ENCODE results near the gene GH2.
"Not testable (repeated sequence)": the region's sequence is repeated elsewhere in the genome, so short reads cannot be mapped to it uniquely, and the experiment has no call there.

The GH2 gene

GRCh38 chr17:63917646-63918045, 35.9 kb upstream of the GH2 start:
- Mint-ChIP-seq H3K4me1 (ENCODE audit: low read depth) (peaks cover 5% of the 10 kb centered on the region), H3K27me3 (peaks cover 2% of the 10 kb centered on the region), H3K27ac (no peak overlapping the region), H3K4me3 (no peak overlapping the region), H3K9me3 (ENCODE audit: low read depth) (no peaks in the 10 kb centered on the region), H3K36me3 (no peaks in the 10 kb centered on the region)

GRCh38 chr17:63917206-63917605, 35.5 kb upstream of the GH2 start:
- H3K4me1 Mint-ChIP-seq (ENCODE audit: low read depth); H3K27me3 Mint-ChIP-seq; H3K27ac Mint-ChIP-seq; H3K36me3 Mint-ChIP-seq; H3K4me3 Mint-ChIP-seq; H3K9me3 Mint-ChIP-seq (ENCODE audit: low read depth): not testable (repeated sequence)

DNA sequence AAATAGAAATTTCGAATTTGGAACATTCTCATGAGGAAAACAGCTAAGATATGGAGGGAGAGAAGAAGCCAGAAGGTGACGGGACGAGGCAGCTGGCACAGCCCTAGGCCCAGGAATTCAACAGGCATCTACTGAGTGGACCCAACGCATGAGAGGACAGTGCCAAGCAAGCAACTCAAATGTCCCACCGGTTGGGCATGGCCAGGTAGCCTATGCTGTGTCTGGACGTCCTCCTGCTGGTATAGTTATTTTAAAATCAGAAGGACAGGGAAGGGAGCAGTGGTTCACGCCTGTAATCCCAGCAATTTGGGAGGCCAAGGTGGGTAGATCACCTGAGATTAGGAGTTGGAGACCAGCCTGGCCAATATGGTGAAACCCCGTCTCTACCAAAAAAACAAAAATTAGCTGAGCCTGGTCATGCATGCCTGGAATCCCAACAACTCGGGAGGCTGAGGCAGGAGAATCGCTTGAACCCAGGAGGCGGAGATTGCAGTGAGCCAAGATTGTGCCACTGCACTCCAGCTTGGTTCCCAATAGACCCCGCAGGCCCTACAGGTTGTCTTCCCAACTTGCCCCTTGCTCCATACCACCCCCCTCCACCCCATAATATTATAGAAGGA, 34.9 kb upstream of the GH2 start:
- no peaks in the 10 kb centered on the region for H3K9me3 Mint-ChIP-seq (ENCODE audit: low read depth)
- H3K4me3 Mint-ChIP-seq = no peak overlapping the region
- H3K27ac Mint-ChIP-seq = peak overlapping the region; percentile 1
- peaks cover 5% of the 10 kb centered on the region for H3K4me1 Mint-ChIP-seq (ENCODE audit: low read depth)
- H3K27me3 Mint-ChIP-seq = peaks cover 2% of the 10 kb centered on the region
- no peaks in the 10 kb centered on the region for H3K36me3 Mint-ChIP-seq

- H3K36me3 Mint-ChIP-seq; H3K4me3 Mint-ChIP-seq; H3K27ac Mint-ChIP-seq; H3K4me1 Mint-ChIP-seq (ENCODE audit: low read depth); H3K27me3 Mint-ChIP-seq; H3K9me3 Mint-ChIP-seq (ENCODE audit: low read depth): not testable (repeated sequence)
Measured at GRCh38 chr17:63915753-63916152, 34.0 kb upstream of the GH2 start.

DNA sequence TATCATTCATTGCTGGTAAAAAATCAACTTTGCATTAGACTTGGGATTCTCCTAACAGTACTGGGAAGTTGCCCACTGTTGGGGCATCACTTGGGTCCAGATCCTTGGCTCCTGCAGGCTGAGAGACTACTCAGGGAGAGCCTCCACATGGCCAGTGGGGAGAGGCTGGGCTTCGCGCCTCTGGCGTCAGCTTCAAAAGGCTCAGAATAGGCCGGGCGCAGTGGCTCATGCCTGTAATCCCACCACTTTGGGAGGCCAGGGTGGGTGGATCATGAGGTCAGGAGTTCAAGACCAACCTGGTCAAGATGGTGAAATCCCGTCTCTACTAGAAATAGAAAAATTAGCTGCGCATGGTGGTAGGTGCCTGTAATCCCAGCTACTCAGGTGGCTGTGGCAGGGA, 32.7 kb upstream of the GH2 start:
- Mint-ChIP-seq H3K27ac (no peak overlapping the region), H3K4me3 (no peak overlapping the region), H3K27me3 (peaks cover 2% of the 10 kb centered on the region), H3K36me3 (no peaks in the 10 kb centered on the region), H3K9me3 (ENCODE audit: low read depth) (no peaks in the 10 kb centered on the region), H3K4me1 (ENCODE audit: low read depth) (peaks cover 7% of the 10 kb centered on the region)

- Mint-ChIP-seq H3K9me3 (ENCODE audit: low read depth) (no peaks in the 10 kb centered on the region), H3K4me1 (ENCODE audit: low read depth) (peaks cover 2% of the 10 kb centered on the region), H3K4me3 (no peak overlapping the region), H3K36me3 (no peaks in the 10 kb centered on the region), H3K27ac (no peak overlapping the region), H3K27me3 (no peaks in the 10 kb centered on the region)
Measured at GRCh38 chr17:63911657-63912100, 29.9 kb upstream of the GH2 start.

GRCh38 chr17:63911041-63911635, 29.4 kb upstream of the GH2 start, which contains the start of gene CSHL1:
Gene CSHL1 (minus strand): TSS chr17:63911258. CDS start chr17:63911196, 62 bp downstream.
- Mint-ChIP-seq H3K4me3 (no peak within 1 kb of the TSS), H3K36me3 (no peaks in the 10 kb centered on the region), H3K27ac (no peak within 1 kb of the TSS), H3K4me1 (ENCODE audit: low read depth) (peaks cover 2% of the 10 kb centered on the region), H3K9me3 (ENCODE audit: low read depth) (no peaks in the 10 kb centered on the region), H3K27me3 (no peaks in the 10 kb centered on the region)

- Mint-ChIP-seq H3K27me3 (no peaks in the 10 kb centered on the region), H3K9me3 (ENCODE audit: low read depth) (no peaks in the 10 kb centered on the region), H3K4me1 (ENCODE audit: low read depth) (peaks cover 2% of the 10 kb centered on the region), H3K4me3 (no peak overlapping the region), H3K27ac (no peak overlapping the region), H3K36me3 (no peaks in the 10 kb centered on the region)
Measured at GRCh38 chr17:63910096-63910495, 28.4 kb upstream of the GH2 start.

DNA sequence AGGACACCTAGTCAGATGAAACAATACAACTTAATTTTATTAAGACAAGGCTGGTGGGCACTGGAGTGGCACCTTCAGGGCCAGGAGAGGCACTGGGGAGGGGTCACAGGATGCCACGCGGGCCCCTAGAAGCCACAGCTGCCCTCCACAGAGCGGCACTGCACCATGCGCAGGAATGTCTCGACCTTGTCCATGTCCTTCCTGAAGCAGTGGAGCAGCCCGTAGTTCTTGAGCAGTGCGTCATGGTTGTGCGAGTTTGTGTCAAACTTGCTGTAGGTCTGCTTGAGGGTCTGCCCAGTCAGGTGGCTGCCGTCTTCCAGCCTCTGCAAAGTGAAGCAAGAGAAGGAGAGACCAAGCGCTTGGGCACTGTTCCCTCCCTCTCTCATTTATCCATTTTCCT, 27.8 kb upstream of the GH2 start:
- not testable (repeated sequence) for H3K27ac Mint-ChIP-seq; H3K4me1 Mint-ChIP-seq (ENCODE audit: low read depth); H3K27me3 Mint-ChIP-seq; H3K4me3 Mint-ChIP-seq; H3K9me3 Mint-ChIP-seq (ENCODE audit: low read depth); H3K36me3 Mint-ChIP-seq

DNA sequence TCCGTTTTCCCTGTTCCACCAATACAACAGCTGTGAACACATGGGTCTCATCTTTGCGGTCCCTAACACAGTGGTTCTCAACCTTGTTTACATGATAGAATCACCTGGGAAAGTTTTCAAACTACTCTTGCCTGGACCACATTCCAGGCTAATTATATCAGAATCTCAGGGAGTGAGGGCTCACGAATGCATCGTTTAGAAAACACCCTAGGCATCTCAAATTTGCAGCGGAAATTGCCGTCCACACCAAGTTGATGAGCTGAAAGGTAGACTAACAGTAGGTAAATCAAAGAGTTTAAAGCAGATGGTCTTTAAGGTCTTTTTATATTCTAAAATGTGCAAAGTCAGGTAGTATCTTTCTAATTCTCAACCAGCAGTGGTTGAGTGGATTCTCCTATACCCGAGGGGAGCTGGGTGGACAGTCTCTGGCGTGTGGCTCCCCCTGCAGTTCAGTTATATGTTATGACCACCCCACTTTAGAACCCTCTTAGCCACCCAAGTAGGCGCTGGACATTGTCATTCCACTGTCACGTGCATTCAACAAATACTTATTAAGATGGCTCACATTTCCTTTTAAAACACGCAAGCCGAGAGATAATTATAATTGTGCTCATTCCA, 25.5 kb upstream of the GH2 start:
- H3K27ac Mint-ChIP-seq; H3K4me1 Mint-ChIP-seq (ENCODE audit: low read depth); H3K36me3 Mint-ChIP-seq; H3K9me3 Mint-ChIP-seq (ENCODE audit: low read depth); H3K27me3 Mint-ChIP-seq; H3K4me3 Mint-ChIP-seq: not testable (repeated sequence)

GRCh38 chr17:63904796-63905195, 23.1 kb upstream of the GH2 start:
- not testable (repeated sequence) for H3K4me1 Mint-ChIP-seq (ENCODE audit: low read depth); H3K4me3 Mint-ChIP-seq; H3K36me3 Mint-ChIP-seq; H3K27ac Mint-ChIP-seq; H3K9me3 Mint-ChIP-seq (ENCODE audit: low read depth); H3K27me3 Mint-ChIP-seq

DNA sequence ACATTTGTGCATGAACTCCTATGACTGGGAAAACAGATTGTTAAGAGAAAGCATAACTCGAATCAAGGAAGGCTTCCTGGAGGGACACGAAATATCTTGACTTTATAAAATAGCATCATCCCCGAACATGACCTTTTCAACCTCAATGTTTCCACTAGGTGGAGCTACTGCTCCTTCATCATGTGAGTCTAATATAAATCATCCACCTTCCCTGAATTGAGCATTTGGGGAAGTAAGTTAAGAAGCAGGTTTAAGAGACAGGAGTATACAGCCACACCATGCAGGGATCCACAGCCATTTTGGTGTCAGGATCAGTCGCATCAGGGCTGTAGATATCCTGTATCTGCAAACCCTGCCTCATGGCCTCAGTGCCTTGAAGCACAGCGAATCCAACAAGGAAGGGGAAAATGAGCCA, 22.1 kb upstream of the GH2 start:
- not testable (repeated sequence) for H3K4me3 Mint-ChIP-seq; H3K4me1 Mint-ChIP-seq (ENCODE audit: low read depth); H3K27me3 Mint-ChIP-seq; H3K27ac Mint-ChIP-seq; H3K36me3 Mint-ChIP-seq; H3K9me3 Mint-ChIP-seq (ENCODE audit: low read depth)

DNA sequence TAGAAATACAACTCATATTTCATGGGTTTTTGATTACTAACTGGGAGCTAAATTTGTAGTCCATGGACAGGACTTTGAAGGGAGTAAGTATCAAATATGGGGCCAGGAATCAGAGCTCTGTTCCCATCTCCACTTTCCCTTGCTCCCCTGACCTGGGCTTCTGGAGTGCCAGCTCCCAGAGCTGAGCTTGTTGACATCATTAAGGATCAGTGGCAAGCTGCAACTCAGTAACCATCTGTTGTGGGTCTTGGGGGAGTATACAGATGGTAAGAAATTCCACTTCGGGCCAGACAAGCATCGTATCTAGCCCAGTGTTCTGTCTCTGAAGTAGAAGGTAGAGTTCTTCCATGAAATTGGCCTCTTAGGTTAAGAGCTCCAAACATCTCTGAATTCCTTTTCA, 20.2 kb upstream of the GH2 start:
- not testable (repeated sequence) for H3K4me1 Mint-ChIP-seq (ENCODE audit: low read depth); H3K4me3 Mint-ChIP-seq; H3K27ac Mint-ChIP-seq; H3K9me3 Mint-ChIP-seq (ENCODE audit: low read depth); H3K36me3 Mint-ChIP-seq; H3K27me3 Mint-ChIP-seq

DNA sequence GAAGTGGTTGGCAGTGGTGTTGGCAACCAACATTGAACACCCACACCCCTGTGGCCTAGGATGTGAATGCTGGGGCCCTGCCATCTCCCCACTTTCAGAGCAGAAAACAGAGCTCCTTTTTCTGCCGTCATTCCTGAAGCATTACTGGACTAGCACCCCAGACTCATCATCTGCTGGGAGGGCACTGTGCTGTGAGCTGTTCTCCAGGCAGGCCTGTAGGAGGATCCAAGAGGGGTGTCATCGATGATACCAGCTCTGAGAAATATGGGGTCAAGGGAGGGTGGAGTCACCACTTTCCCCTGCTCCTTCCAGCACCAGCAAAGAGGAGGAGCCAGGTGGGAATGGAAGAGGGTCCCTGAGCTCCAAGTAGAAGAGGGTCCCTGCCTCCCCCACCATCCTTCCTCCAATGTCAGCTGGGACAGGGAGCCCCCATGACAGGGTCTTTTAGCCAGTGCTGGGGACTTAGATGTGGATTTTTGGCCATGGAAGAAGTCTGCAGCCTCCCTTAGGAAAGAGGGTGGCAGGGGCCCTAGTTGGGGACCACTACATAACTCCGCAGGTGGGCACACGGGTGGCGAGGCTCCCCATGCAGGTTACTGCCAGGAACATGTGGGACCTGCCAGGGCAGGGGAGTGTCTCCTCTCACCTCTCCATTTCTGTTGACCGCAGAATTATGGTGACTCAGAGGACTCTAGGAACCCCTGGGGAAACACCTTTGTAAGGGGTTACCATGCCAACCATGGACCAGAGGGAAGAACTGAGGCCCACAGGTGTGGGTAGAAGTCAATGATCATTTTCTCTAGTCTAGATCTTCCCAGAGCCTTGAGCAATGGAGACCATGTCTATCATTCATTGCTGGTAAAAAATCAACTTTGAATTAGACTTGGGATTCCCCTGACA, 17.4 kb upstream of the GH2 start:
- not testable (repeated sequence) for H3K4me1 Mint-ChIP-seq (ENCODE audit: low read depth); H3K27ac Mint-ChIP-seq; H3K9me3 Mint-ChIP-seq (ENCODE audit: low read depth); H3K4me3 Mint-ChIP-seq; H3K36me3 Mint-ChIP-seq; H3K27me3 Mint-ChIP-seq
